ENCODE measurements around the gene BEST4. TPM values are rescaled to one million over a fixed set of nuclear protein-coding genes. Genes with fewer than 3 reads are reported as not detected.
"Not testable (repeated sequence)": the region's sequence is repeated elsewhere in the genome, so short reads cannot be mapped to it uniquely, and the experiment has no call there.

Gene BEST4
- total RNA-seq, 1 donor from 2014 or later = 0.36 TPM

- no peak for DNase-seq (ENCODE audit: low spot score)
These were observed 9.9 kb downstream of the BEST4 start for GRCh38 chr1:44777969-44778635.

GRCh38 chr1:44777547-44777946 lies 10.4 kb downstream of the BEST4 start:
- DNase-seq (ENCODE audit: low spot score) = no peak

DNA sequence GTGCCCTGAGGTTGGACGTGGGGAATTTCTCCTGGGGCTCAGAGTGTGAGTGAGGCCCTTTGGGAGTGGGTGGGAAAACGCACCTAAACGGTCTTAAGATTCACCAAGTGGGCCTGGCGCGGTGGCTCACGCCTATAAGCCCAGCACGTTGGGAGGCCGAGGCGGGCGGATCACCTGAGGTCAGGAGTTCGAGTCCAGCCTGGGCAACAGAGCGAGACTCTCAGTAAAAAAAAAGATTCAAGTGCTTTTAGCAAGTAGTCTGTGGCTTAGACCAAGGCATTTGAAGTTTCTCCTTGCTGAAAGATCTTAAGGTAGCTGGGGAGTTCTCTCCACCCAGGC lies 11.3 kb downstream of the BEST4 start:
- DNase-seq (ENCODE audit: low spot score) = no peak

- DNase-seq (ENCODE audit: low spot score) = peak; percentile 64
These were observed 11.8 kb downstream of the BEST4 start for GRCh38 chr1:44775930-44776729.

GRCh38 chr1:44775078-44775929 lies 12.7 kb downstream of the BEST4 start, which contains the start of gene RPS8:
Gene RPS8, plus strand, starts transcription at chr1:44775540. Its CDS starts 57 bp downstream, at chr1:44775597.
- DNase-seq (ENCODE audit: low spot score) = peak; percentile 95

DNA sequence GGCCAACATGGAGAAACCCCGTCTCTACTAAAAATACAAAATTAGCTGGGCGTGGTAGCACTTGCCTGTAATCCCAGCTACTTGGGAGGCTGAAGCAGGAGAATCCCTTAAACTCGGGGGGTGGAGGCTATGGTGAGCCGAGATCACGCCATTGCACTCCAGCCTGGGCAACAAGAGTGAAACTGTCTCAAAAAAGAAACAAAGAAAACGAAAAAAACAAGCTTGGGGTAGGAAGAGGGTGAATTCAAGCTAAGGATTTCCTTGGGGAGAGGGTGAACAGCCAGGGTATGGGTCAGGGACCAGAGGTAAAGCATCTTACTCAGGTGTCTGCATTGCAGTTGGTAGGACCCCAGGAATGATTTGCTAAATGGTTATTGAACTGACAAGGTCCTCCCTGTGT lies 21.5 kb downstream of the BEST4 start:
- not testable (repeated sequence) for DNase-seq (ENCODE audit: low spot score)

DNA sequence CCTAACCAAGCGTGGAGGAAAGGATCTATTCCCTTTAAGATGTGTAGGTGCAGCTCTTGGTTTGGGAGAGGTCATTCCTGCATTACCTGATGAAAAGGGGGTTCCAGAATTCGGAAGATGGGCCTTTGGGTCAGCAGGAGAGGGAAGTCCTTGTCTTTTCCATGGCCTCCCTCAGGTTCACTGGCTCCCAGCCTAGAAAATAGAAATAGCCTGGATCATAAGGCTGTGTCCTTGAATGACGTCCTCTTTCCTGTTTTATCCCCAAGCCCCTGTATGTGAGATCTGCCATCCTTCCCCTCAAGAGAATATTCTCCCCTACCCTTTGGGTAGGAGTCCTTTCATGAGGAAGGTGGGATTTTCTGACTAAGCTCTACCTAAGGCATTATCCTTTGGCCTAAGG lies 27.1 kb downstream of the BEST4 start:
- no peak for DNase-seq (ENCODE audit: low spot score)

GRCh38 chr1:44759077-44759476 lies 28.9 kb downstream of the BEST4 start:
- no peak for DNase-seq (ENCODE audit: low spot score)

DNA sequence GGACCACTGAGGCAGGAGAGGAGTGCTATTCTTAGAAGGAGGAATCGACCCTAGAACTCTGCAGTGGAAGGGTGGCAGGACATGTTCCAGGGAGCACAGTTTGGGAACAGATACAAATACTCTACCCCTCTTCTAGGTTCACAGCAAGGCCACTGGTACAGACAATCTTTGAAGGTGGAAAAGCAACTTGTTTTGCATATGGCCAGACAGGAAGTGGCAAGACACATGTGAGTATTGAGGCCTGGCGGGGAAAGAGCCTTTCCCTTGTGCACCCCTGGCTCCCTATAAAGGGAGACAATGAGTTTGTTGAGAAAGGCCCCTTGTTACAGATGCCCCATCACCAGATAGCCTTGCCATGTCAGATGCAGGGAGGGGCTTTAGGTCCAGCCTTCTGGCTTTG lies 30.6 kb downstream of the BEST4 start:
- no peak for DNase-seq (ENCODE audit: low spot score)

DNA sequence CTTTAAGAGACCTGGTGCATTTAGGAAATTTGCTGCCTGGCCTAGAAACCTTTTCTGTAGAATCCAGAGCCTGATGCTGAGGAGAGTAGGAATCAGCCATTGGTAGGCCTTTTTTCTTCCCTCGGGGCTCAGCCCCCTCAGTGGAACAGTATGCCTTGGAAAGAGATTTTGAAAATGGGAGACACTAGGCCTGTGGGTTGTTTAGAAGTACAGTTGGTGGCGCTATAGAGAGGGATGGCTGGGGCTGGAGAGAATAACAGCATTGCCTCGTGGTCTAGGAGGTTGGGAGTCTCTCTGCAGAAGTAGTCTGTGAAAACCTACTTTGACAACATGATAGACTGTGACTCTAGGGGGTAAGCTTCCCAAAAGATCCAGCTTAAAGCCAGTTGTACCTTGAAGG lies 40.1 kb downstream of the BEST4 start:
- DNase-seq (ENCODE audit: low spot score) = no peak

- no peak for DNase-seq (ENCODE audit: low spot score)
These were observed 44.8 kb downstream of the BEST4 start for GRCh38 chr1:44743211-44743610.

GRCh38 chr1:44740179-44740617 lies 47.8 kb downstream of the BEST4 start:
- DNase-seq (ENCODE audit: low spot score) = no peak

- DNase-seq (ENCODE audit: low spot score) = peak; percentile 97
These were observed 48.4 kb downstream of the BEST4 start, which contains the start of gene KIF2C for GRCh38 chr1:44739307-44740178. Gene KIF2C, plus strand, starts transcription at chr1:44739837. Its CDS starts 96 bp downstream, at chr1:44739933.

DNA sequence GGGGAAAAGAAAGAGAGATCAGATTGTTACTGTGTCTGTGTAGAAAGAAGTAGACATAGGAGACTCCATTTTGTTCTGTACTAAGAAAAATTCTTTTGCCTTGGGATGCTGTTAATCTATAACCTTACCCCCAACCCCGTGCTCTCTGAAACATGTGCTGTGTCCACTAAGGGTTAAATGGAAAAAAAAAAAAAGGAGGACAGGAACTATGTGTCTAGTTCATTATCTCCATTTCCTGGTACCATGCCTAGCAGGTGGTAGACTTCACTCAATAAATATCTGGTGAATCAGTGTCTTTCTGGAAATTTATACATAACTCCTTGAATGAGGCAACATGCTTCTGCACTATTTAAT lies 49.0 kb downstream of the BEST4 start:
- DNase-seq (ENCODE audit: low spot score) = not testable (repeated sequence)

DNA sequence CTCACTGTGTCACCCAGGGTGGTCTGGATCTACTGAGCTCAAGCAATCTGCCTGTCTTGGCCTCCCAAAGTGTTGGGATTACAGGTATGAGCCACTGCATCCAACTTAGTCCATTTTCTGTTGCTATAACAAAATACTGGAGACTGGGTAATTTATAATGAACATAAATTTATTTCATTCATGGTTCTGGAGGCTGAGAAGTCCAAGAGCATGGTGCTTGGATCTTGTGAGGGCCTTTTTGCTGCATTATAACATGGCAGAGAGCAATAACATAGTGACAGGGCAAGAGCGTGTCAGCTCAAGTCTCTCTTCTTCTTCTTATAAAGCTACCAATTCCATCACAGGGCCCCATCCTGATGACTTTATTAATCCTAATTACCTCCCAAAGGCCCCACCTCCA lies 52.0 kb downstream of the BEST4 start:
- no peak for DNase-seq (ENCODE audit: low spot score)

DNA sequence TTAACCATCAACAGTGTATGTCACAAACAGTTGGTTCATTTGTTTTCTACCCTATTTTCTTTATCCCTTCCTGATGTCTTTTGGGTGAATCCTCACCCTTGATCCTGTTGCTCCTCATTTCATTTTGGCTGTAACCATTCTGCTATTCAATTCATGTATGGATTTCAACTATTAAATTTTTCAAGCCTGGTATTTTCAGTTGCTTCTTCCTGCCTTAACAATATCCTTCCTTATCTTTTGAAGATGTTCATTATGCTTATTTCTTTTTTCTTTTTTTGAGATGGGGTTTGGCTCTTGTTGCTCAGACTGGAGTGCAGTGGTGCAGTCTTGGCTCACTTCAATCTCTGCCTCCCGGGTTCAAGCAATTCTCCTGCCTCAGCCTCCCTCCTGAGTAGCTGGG lies 54.2 kb downstream of the BEST4 start:
- DNase-seq (ENCODE audit: low spot score) = no peak

Other genes starting within 250 kb of the BEST4 start
- 20.5 TPM for gene TMEM53, start 113.7 kb downstream of the BEST4 start, total RNA-seq
- 3.0 TPM for gene ARMH1, start 113.5 kb downstream of the BEST4 start, total RNA-seq
- gene RNU5D-1, start 57.0 kb downstream of the BEST4 start, total RNA-seq = not detected
- gene KIF2C, start 48.3 kb downstream of the BEST4 start, total RNA-seq = 3.5 TPM
- gene RPS8, start 12.6 kb downstream of the BEST4 start, total RNA-seq = 2,312 TPM
- gene PLK3, start 12.2 kb upstream of the BEST4 start, total RNA-seq = 14.4 TPM
- 0.52 TPM for gene DYNLT4, start 19.2 kb upstream of the BEST4 start, total RNA-seq
- gene BTBD19, start 20.4 kb upstream of the BEST4 start, total RNA-seq = 8.7 TPM
- 1.5 TPM for gene PTCH2, start 55.1 kb upstream of the BEST4 start, total RNA-seq
- 28.6 TPM for gene EIF2B3, start 198.4 kb upstream of the BEST4 start, total RNA-seq
- gene HECTD3, start 223.2 kb upstream of the BEST4 start, total RNA-seq = 47.7 TPM
- 60.8 TPM for gene UROD, start 224.1 kb upstream of the BEST4 start, total RNA-seq

Measured in ureter (tissue), 1 donor.